GM15510 (cell line): ENCODE data around the gene TMEM170A.

Experiments used
- POLR2A ChIP-seq: IDR thresholded peaks from 3 replicates; pipeline ENCODE4 v1.6.1; 2011; ENCODE audit warnings: borderline replicate concordance; ENCODE audit not compliant: insufficient read length; ENCODE audit errors: extremely low read depth

TMEM170A gene

GRCh38 chr16:75464122-75464918, at the start of gene TMEM170A:
TMEM170A (minus strand) TSS chr16:75464689; CDS start chr16:75464600, 89 bp downstream.
- TF ChIP-seq POLR2A, result peak; percentile 98

GRCh38 chr16:75506574-75506973, 42.1 kb upstream of the TMEM170A start:
- TF ChIP-seq POLR2A, result no peak

DNA sequence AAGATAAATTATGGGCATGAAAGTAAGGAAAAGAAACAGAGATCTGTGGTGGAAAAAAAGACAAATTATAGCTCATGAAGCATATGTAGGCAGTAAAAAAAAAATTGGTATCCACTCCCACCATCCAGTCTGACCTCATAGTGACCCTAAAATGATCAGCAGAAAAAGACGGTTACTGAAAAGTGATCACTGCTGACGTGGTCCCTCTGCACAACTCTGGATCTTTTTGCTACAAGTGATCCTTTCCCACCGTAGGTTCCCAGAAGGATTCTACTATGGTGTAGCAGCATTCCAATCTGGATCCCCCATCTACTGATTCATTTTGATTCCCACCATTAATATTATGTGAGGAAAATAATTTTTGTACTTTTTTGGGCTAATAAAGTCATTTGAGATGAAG, 41.6 kb upstream of the TMEM170A start:
- TF ChIP-seq POLR2A, result no peak

DNA sequence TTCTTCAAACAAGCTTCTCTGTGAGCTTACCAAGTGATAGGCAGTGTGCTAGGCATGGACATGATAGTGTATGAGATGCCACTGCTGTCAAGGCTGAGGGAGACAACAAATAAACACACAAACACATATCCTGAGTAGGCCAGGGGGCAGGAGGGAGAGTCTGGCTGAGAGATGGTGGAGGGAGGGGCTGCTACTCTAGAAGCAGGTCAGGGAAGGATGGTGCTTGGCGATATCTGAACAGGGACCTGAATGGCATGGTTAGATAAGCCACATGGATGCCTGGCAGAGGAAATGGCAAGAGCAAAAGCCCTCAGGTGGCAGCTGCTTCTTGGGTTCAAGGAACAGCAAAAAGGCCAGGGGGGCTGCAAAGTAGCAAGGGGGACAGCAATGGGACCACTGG, 39.3 kb upstream of the TMEM170A start:
- TF ChIP-seq POLR2A, result no peak

DNA sequence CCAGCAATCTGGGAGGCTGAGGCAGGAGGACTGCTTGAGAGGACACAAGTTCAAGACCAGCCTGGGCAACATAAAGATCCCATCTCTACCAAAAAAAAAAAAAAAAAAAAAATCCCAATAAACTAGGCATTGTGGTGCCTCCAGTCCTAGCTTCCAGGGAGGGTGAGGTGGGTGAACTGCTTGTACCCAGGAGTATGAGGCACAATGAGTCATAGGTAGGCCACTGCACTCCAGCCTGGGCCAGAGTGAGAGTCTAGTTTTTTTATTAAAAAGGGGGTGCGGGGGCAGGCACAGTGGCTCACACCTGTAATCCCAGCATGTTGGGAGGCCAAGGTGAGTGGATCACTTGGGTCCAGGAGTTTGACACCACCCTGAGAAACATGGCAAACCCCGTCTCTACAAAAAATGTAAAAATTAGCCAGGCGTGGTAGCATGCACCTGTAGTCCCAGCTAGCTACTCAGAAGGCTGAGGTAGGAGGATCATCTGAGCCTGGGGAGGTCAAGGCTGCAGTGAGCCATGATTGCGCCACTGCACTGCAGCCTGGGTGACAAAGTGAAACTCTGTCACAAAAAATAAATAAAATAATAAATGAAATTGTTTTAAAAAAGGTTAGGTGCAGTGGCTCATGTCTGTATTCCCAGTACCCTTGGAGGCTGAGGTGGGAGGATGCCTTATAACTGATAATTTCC, 38.6 kb upstream of the TMEM170A start:
- TF ChIP-seq POLR2A, result no peak

- TF ChIP-seq POLR2A, result no peak
Measured at GRCh38 chr16:75501359-75501758, 36.9 kb upstream of the TMEM170A start.

DNA sequence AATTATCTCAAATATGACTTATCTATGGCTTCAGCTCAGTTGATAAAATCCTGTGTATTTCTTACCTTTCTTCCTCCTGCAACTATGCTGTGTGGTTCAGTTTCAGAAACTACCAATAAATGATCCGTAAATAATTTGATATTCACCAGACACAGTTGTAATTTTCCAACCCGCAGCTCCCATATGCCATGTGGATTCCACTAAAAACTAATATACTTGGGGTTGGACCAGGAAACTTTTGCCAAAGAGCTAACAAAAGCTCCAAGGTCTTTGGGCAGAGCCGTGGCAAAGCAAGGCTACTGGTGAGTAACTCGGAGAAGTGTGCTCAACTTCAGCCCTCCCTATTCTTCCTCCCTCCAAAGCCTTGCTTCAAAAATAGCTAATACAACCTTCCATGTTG, 33.1 kb upstream of the TMEM170A start:
- no peak for TF ChIP-seq POLR2A

DNA sequence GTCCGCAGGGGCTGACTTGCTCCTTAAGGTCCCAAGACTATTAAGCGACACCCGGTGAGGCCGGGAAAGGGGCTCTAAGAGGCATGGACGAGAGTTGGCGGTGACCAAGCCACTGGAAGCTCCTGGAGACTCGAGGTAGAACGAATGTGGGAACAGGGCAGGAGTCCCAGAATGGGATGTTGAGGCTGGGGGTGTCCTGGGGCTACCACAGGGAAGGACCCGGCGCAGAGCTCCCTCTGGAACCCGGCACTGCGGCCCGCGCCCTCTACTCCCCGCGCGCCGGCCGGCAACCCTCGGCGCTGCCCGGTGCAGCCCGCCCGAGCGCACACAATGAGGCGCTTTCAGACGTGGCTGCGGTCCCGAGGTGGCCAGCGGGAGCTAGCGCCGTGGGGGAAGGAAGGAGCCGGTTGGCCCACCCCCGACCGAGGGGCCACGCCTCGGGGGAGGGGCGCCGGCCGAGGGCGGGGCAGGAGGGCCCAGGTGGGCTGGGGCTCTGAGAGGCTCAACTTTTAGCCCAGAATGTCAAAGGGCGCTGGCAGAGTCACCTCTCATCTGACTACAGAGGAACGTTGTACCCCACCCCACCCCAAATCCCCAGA, 30.7 kb upstream of the TMEM170A start, which contains the start of gene CHST6:
CHST6 (minus strand) TSS at position 366 of the 599 bp plus-strand sequence. CDS start 15,613 bp downstream, outside the sequence.
- peak; percentile 25 for TF ChIP-seq POLR2A

GRCh38 chr16:75494661-75495075, 30.2 kb upstream of the TMEM170A start:
- TF ChIP-seq POLR2A, result no peak

DNA sequence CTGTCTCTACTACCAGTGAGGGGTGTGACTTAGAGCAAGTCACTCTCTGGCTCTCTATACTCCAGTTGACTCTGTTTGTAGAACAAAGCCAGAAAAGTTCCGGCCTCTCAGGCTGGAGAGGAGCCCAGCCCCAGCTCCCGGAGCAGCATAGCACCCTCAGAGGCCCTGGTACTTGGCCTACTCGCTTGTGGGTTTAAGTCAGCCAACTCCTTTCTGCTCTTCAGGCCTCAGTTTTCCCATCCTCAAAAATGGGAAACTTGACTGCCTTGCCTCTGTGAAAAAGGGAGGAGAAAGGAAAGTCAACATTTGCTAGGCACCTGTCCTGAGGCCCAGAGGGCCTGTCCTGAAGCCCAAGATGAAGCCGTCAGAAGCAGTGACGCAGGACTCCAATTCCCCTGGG, 29.7 kb upstream of the TMEM170A start:
- no peak for TF ChIP-seq POLR2A

GRCh38 chr16:75491876-75492275, 27.4 kb upstream of the TMEM170A start:
- no peak for TF ChIP-seq POLR2A

DNA sequence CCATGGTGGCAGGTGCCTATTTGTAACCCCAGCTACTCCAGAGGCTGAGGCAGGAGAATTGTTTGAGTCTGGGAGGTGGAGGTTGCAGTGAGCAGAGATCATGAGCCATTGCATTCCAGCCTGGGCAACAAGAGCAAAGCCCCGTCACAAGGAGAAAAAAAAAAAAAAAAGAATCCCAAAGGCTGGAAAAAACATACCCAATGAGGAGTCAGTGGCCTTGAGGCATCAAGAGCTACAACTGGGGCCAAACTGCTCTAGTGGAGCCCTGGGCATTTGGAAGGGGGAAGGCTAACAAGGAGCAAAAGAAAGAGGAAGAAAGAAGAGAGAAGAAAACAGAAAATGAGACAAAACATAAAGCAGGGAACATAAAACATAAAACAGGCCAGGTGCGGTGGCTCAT, 23.8 kb upstream of the TMEM170A start:
- TF ChIP-seq POLR2A, result no peak

DNA sequence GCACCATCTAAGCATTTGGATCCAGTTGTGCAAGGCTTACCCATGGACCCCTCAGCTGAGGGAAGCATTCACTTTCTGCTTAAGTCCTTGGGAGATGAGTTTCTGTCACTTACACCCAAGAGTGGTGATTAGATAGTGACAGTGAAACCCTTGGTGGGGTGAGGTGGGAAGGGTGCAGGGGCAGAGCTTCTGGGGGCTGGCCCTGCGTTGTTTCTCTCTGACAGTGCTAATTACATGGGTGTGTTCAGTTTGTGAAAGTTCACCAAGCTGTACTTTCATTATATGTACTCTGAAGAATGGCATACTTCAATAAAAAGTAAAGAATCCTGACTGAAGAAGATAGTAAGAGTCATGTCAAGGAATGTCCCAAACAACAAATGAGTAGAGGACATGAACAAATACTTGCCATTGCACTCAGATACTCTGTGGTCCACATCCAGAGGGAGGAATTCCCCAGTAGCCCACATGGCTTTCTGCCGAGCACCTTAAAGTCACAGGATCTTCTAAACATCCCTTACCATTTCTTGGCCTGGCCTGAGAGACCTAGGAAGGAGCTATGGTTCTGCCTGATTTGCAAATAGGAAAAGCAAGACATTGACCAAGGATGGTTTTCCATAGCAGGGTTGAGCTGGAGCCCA, 22.3 kb upstream of the TMEM170A start:
- TF ChIP-seq POLR2A, result no peak

DNA sequence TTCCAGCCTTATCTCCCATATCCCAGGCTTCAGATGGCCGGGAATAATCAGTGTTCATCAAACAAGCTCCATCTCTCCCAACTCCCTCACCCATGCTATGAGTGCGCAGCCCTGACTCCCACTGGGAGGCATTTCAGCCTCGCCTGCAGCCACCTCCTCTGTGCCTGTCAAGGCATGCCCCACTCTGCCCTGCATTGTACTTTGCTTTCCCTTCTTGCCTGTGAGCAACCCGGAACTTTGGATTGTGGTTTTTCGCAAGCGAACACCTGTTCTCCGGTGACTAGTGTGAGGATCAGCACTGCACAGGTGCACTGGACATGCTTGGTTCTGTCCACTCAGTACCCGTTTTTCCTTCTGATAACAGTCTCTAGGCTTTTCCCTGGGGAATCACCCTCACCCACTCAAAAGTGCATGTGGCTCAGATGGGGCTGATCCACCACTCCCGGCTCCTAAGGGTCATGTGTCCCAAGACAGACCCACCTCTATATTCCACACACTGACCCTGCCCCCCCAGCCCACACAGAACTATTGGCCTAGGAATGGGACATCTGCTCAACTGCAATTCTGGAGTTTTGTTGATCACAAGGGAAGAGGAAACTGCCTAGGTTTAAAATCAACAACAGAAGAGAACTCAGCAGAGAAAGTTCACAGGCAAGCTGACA, 21.7 kb upstream of the TMEM170A start:
- no peak for TF ChIP-seq POLR2A
